HG03025 (cell line): ENCODE measurements around the gene PID1.

Experiments used
- ATAC-seq: cut with Tn5 transposase; IDR thresholded peaks from one replicate; pipeline ENCODE4 v1.9.1; 2021; ENCODE audit warnings: mild to moderate bottlenecking, moderate library complexity; ENCODE audit not compliant: unreplicated experiment, low FRiP score

Gene PID1

GRCh38 chr2:229044581-229044980 is 226.5 kb downstream of the PID1 start:
- no peak for ATAC-seq

GRCh38 chr2:229043681-229044080 is 227.4 kb downstream of the PID1 start:
- no peak for ATAC-seq

- ATAC-seq, result no peak
These were observed 228.7 kb downstream of the PID1 start for GRCh38 chr2:229042349-229042748.

- ATAC-seq, result no peak
These were observed 229.4 kb downstream of the PID1 start for GRCh38 chr2:229041691-229042090.

- ATAC-seq, result no peak
These were observed 233.5 kb downstream of the PID1 start for GRCh38 chr2:229037621-229038020.

- no peak for ATAC-seq
These were observed 237.3 kb downstream of the PID1 start for GRCh38 chr2:229033816-229034215.

GRCh38 chr2:229032608-229033234 is 238.4 kb downstream of the PID1 start:
- no peak for ATAC-seq

- no peak for ATAC-seq
These were observed 243.6 kb downstream of the PID1 start for GRCh38 chr2:229027353-229028105.

GRCh38 chr2:229025653-229026052 is 245.4 kb downstream of the PID1 start:
- no peak for ATAC-seq

- no peak for ATAC-seq
These were observed 248.4 kb downstream of the PID1 start for GRCh38 chr2:229022652-229023051.

- ATAC-seq, result no peak
These were observed 249.0 kb downstream of the PID1 start for GRCh38 chr2:229022071-229022470.

- no peak for ATAC-seq
These were observed 261.3 kb downstream of the PID1 start for GRCh38 chr2:229009816-229010215.

GRCh38 chr2:229003256-229003655 is 267.8 kb downstream of the PID1 start:
- no peak for ATAC-seq

GRCh38 chr2:229001196-229001595 is 269.9 kb downstream of the PID1 start:
- no peak for ATAC-seq

- no peak for ATAC-seq
These were observed 271.8 kb downstream of the PID1 start for GRCh38 chr2:228999326-228999725.

- no peak for ATAC-seq
These were observed 282.3 kb downstream of the PID1 start for GRCh38 chr2:228988786-228989185.

- no peak for ATAC-seq
These were observed 283.5 kb downstream of the PID1 start for GRCh38 chr2:228987441-228988155.

- ATAC-seq, result no peak
These were observed 284.1 kb downstream of the PID1 start for GRCh38 chr2:228986961-228987360.

GRCh38 chr2:228983700-228984099 is 287.4 kb downstream of the PID1 start:
- no peak for ATAC-seq

GRCh38 chr2:228974169-228974568 is 296.9 kb downstream of the PID1 start:
- ATAC-seq, result no peak
